Central memory CD8-positive, alpha-beta T cell (primary cell): ENCODE data around the gene PGBD5.

Experiments
- ATAC-seq: fragments of 150-1000 bp; cut with Tn5 transposase; replicated peaks from 2 replicates; pipeline ENCODE4 v1.10.0; 2022; ENCODE audit warnings: mild to moderate bottlenecking, moderate FRiP score, moderate number of reproducible peaks; ENCODE audit not compliant: poor library complexity, severe bottlenecking; ENCODE audit errors: extremely low read depth
- DNase-seq, 2 donors: peaks; one replicate each; pipeline ENCODE4 v3.0.0; 2021; ENCODE audit warnings: low spot score in 2 of 2
- H3K27ac Mint-ChIP-seq: one replicate; pipeline ENCODE4 v1.8.0; 2022; ENCODE audit warnings: low read depth, mild to moderate bottlenecking, moderate library complexity, mixed read lengths
- H3K27me3 Mint-ChIP-seq: one replicate; pipeline ENCODE4 v1.8.0; 2022; ENCODE audit warnings: mixed read lengths
- H3K36me3 Mint-ChIP-seq: one replicate; pipeline ENCODE4 v1.8.0; 2022; ENCODE audit warnings: mild to moderate bottlenecking, moderate library complexity, mixed read lengths; ENCODE audit not compliant: insufficient read depth
- H3K4me1 Mint-ChIP-seq: one replicate; pipeline ENCODE4 v1.8.0; 2022; ENCODE audit warnings: mixed read lengths
- H3K4me3 Mint-ChIP-seq: one replicate; pipeline ENCODE4 v1.8.0; 2022; ENCODE audit warnings: mild to moderate bottlenecking, moderate library complexity, mixed read lengths
- H3K9me3 Mint-ChIP-seq: one replicate; pipeline ENCODE4 v1.8.0; 2022; ENCODE audit warnings: mixed read lengths

Gene PGBD5

GRCh38 chr1:230278871-230279582 lies 147.1 kb downstream of the PGBD5 start:
- Mint-ChIP-seq H3K4me1 (no peaks in the 10 kb centered on the region), H3K27me3 (no peaks in the 10 kb centered on the region), H3K36me3 (peaks cover 18% of the 10 kb centered on the region), H3K27ac (no peak overlapping the region), H3K4me3 (no peak overlapping the region), H3K9me3 (no peaks in the 10 kb centered on the region)
- no peak for ATAC-seq
- DNase-seq = no peak

GRCh38 chr1:230278376-230278775 lies 147.8 kb downstream of the PGBD5 start:
- H3K4me1 Mint-ChIP-seq = no peaks in the 10 kb centered on the region
- H3K4me3 Mint-ChIP-seq = no peak overlapping the region
- no peak for ATAC-seq
- DNase-seq = no peak
- peaks cover 18% of the 10 kb centered on the region for H3K36me3 Mint-ChIP-seq
- no peaks in the 10 kb centered on the region for H3K27me3 Mint-ChIP-seq
- H3K9me3 Mint-ChIP-seq = no peaks in the 10 kb centered on the region
- H3K27ac Mint-ChIP-seq = no peak overlapping the region

- H3K4me3 Mint-ChIP-seq = no peak overlapping the region
- peaks cover 18% of the 10 kb centered on the region for H3K36me3 Mint-ChIP-seq
- peak overlapping the region; percentile 25 for H3K27ac Mint-ChIP-seq
- no peaks in the 10 kb centered on the region for H3K4me1 Mint-ChIP-seq
- no peaks in the 10 kb centered on the region for H3K9me3 Mint-ChIP-seq
- no peak for DNase-seq
- H3K27me3 Mint-ChIP-seq = no peaks in the 10 kb centered on the region
- ATAC-seq = no peak
Measured at GRCh38 chr1:230277201-230278025, 148.7 kb downstream of the PGBD5 start.

- peaks cover under 1% of the 10 kb centered on the region for H3K4me1 Mint-ChIP-seq
- ATAC-seq (no peak), DNase-seq (no peak)
- H3K36me3 Mint-ChIP-seq = peaks cover 18% of the 10 kb centered on the region
- no peak overlapping the region for H3K4me3 Mint-ChIP-seq
- no peaks in the 10 kb centered on the region for H3K27me3 Mint-ChIP-seq
- no peaks in the 10 kb centered on the region for H3K9me3 Mint-ChIP-seq
- H3K27ac Mint-ChIP-seq = no peak overlapping the region
Measured at GRCh38 chr1:230276401-230276800, 149.7 kb downstream of the PGBD5 start.

- peaks cover 6% of the 10 kb centered on the region for H3K4me1 Mint-ChIP-seq
Measured at GRCh38 chr1:230274254-230274653, 151.9 kb downstream of the PGBD5 start.

GRCh38 chr1:230273141-230273710 lies 152.9 kb downstream of the PGBD5 start:
- DNase-seq = no peak
- H3K4me3 Mint-ChIP-seq = no peak overlapping the region
- H3K4me1 Mint-ChIP-seq = peaks cover 6% of the 10 kb centered on the region
- no peaks in the 10 kb centered on the region for H3K9me3 Mint-ChIP-seq
- H3K36me3 Mint-ChIP-seq = peaks cover 13% of the 10 kb centered on the region
- H3K27ac Mint-ChIP-seq = no peak overlapping the region
- no peaks in the 10 kb centered on the region for H3K27me3 Mint-ChIP-seq
- ATAC-seq = no peak

More at GRCh38 chr1:230274254-230274653, 151.9 kb downstream of the PGBD5 start:
- ATAC-seq (no peak), DNase-seq (no peak)
- Mint-ChIP-seq H3K4me3 (no peak overlapping the region), H3K27me3 (no peaks in the 10 kb centered on the region), H3K9me3 (no peaks in the 10 kb centered on the region), H3K36me3 (peaks cover 21% of the 10 kb centered on the region), H3K27ac (peak overlapping the region; percentile 65)

GRCh38 chr1:230272557-230272956 lies 153.6 kb downstream of the PGBD5 start:
- Mint-ChIP-seq H3K36me3 (peaks cover 11% of the 10 kb centered on the region), H3K27me3 (no peaks in the 10 kb centered on the region), H3K4me1 (peaks cover 6% of the 10 kb centered on the region), H3K4me3 (no peak overlapping the region), H3K27ac (no peak overlapping the region), H3K9me3 (no peaks in the 10 kb centered on the region)
- DNase-seq (no peak), ATAC-seq (no peak)

GRCh38 chr1:230271300-230272035 lies 154.7 kb downstream of the PGBD5 start:
- H3K27ac Mint-ChIP-seq = peak overlapping the region; percentile 50
- DNase-seq (no peak), ATAC-seq (no peak)
- peaks cover 15% of the 10 kb centered on the region for H3K36me3 Mint-ChIP-seq
- H3K4me3 Mint-ChIP-seq = no peak overlapping the region
- no peaks in the 10 kb centered on the region for H3K27me3 Mint-ChIP-seq
- H3K4me1 Mint-ChIP-seq = peaks cover 6% of the 10 kb centered on the region
- no peaks in the 10 kb centered on the region for H3K9me3 Mint-ChIP-seq

- Mint-ChIP-seq H3K36me3 (peaks cover 15% of the 10 kb centered on the region), H3K27me3 (no peaks in the 10 kb centered on the region), H3K27ac (peak overlapping the region; percentile 50), H3K4me3 (no peak overlapping the region), H3K4me1 (peaks cover 6% of the 10 kb centered on the region), H3K9me3 (no peaks in the 10 kb centered on the region)
- ATAC-seq (no peak), DNase-seq (no peak)
Measured at GRCh38 chr1:230270559-230271281, 155.4 kb downstream of the PGBD5 start.

GRCh38 chr1:230270185-230270558 lies 156.0 kb downstream of the PGBD5 start:
- DNase-seq (no peak), ATAC-seq (no peak)
- Mint-ChIP-seq H3K9me3 (no peaks in the 10 kb centered on the region), H3K4me1 (peaks cover 6% of the 10 kb centered on the region), H3K36me3 (peaks cover 18% of the 10 kb centered on the region), H3K27ac (peak overlapping the region; percentile 35), H3K4me3 (no peak overlapping the region), H3K27me3 (no peaks in the 10 kb centered on the region)

GRCh38 chr1:230268371-230269170 lies 157.6 kb downstream of the PGBD5 start:
- no peak overlapping the region for H3K4me3 Mint-ChIP-seq
- H3K4me1 Mint-ChIP-seq = peaks cover 6% of the 10 kb centered on the region
- no peak overlapping the region for H3K27ac Mint-ChIP-seq
- H3K36me3 Mint-ChIP-seq = peaks cover 25% of the 10 kb centered on the region
- DNase-seq = no peak
- no peaks in the 10 kb centered on the region for H3K27me3 Mint-ChIP-seq
- no peaks in the 10 kb centered on the region for H3K9me3 Mint-ChIP-seq
- ATAC-seq = no peak
